Measurements from ENCODE around the gene ALG9. TPM values are rescaled to one million over a fixed set of nuclear protein-coding genes. Genes with fewer than 3 reads are reported as not detected.

ALG9 gene
- total and polyA plus RNA-seq, 8 donors = 15.7 to 37.0 (median 21.8) TPM

DNA sequence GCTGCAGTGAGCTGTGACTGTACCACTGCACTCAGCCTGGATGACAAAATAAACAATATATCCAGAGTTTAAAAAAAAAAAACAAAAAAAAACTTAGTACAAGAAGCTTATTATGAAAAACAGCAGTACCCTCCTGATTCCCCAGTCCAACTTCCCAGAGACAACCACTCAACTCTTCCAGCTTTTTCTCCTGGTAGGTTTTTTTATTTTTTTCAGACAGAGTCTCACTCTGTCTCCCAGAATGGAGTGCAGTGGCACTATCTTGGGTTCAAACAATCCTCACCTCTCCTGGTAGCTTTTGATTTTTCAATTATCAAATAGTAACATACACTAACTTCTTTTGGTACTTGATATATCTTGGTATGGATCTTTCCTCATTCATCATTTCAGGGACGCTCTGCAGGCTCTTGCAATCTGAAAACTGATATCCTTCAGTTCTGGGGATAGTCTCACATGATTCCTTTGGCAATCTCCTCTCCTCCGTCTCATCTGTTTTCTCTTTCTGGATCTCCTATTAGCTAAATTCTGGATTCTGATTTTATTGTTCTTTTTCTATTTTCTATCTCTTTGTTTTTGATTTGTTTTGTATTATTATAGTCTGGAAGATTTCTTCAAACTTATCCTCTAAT lies 44.9 kb downstream of the ALG9 start:
- no peak overlapping the region for H3K27ac ChIP-seq
- H3K9me3 ChIP-seq = no peaks in the 10 kb centered on the region
- peaks cover 0 to 7% (median 0%) of the 10 kb centered on the region in 3 donors for H3K36me3 ChIP-seq
- no peaks in the 10 kb centered on the region for H3K27me3 ChIP-seq
- intact Hi-C loops (cut with DNase I) = no loop called here
- no peak overlapping the region for H3K4me3 ChIP-seq
- H3K4me1 ChIP-seq = no peaks in the 10 kb centered on the region
- TF ChIP-seq, protein P1, sequence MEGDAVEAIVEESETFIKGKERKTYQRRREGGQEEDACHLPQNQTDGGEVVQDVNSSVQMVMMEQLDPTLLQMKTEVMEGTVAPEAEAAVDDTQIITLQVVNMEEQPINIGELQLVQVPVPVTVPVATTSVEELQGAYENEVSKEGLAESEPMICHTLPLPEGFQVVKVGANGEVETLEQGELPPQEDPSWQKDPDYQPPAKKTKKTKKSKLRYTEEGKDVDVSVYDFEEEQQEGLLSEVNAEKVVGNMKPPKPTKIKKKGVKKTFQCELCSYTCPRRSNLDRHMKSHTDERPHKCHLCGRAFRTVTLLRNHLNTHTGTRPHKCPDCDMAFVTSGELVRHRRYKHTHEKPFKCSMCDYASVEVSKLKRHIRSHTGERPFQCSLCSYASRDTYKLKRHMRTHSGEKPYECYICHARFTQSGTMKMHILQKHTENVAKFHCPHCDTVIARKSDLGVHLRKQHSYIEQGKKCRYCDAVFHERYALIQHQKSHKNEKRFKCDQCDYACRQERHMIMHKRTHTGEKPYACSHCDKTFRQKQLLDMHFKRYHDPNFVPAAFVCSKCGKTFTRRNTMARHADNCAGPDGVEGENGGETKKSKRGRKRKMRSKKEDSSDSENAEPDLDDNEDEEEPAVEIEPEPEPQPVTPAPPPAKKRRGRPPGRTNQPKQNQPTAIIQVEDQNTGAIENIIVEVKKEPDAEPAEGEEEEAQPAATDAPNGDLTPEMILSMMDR (IDR thresholded peaks at IDR 0.05) = no peak
- DNase-seq = no peak
- WGBS, 2 donors = 89 to 93% methylated on average over 2 of the region's 2 CpGs
- FAIRE-seq = no peak
- ATAC-seq = no peak

DNA sequence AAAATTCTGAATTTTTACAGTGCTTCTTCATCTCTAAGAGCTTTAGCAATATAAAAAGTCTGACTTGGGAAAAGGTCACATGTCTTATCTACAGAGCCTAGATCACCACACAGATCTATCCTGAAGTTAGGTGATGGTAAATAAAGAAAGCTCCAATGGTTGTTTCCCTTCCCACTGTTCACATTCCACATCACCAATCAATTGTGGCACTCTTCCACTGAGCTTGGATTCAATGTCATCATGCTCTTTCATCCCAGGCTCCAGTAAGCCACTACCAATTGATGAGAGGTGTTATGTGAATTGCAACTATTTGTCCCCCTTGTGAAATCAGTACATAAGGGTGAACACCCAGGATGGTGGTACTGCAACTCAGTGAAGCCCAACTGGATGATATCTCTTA lies 47.8 kb downstream of the ALG9 start:
- ATAC-seq = no peak
- H3K36me3 ChIP-seq = peaks cover 0 to 7% (median 0%) of the 10 kb centered on the region in 3 donors
- intact Hi-C loops (cut with DNase I) = no loop called here

DNA sequence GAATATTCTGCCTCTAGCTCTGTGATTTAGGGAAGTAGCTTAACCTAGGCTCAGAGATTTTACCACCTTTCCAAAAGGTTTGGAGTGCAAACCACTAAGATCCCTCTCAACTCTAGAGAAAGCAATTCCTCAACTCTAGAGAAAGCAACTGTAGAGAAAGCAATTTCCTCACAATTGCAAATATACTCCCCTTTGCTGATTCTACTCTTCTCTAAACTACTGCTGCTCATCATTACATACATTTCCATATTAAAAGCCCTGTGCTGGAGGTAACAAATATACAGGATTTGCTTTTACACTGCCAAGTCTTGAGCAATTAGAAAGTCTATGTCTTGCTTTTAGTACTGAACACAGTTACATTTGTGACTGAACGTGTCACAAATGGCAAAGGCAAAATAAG lies 48.2 kb downstream of the ALG9 start:
- DNase-seq = no peak
- intact Hi-C loops (cut with DNase I) = no loop called here
- H3K4me1 ChIP-seq = peaks cover 0 to 10% (median 0%) of the 10 kb centered on the region in 3 donors
- no peaks in the 10 kb centered on the region for H3K9me3 ChIP-seq
- no peak overlapping the region for H3K27ac ChIP-seq
- H3K27me3 ChIP-seq = no peaks in the 10 kb centered on the region
- H3K4me3 ChIP-seq = no peak overlapping the region
- WGBS, 2 donors = 83 to 91% methylated on average over 1 of the region's 1 CpG
- FAIRE-seq = no peak
- ATAC-seq = no peak
- H3K36me3 ChIP-seq = peaks cover 0 to 5% (median 0%) of the 10 kb centered on the region in 3 donors
- TF ChIP-seq, protein P1 (IDR thresholded peaks at IDR 0.05) = no peak

More for the DNA sequence above, 47.8 kb downstream of the ALG9 start:
- H3K27ac ChIP-seq = no peak overlapping the region
- TF ChIP-seq, protein P1 (IDR thresholded peaks at IDR 0.05) = no peak
- H3K27me3 ChIP-seq = no peaks in the 10 kb centered on the region
- FAIRE-seq (no peak), DNase-seq (no peak)
- no peak overlapping the region for H3K4me3 ChIP-seq
- H3K4me1 ChIP-seq = peaks cover 0 to 10% (median 0%) of the 10 kb centered on the region in 3 donors
- H3K9me3 ChIP-seq = no peaks in the 10 kb centered on the region

DNA sequence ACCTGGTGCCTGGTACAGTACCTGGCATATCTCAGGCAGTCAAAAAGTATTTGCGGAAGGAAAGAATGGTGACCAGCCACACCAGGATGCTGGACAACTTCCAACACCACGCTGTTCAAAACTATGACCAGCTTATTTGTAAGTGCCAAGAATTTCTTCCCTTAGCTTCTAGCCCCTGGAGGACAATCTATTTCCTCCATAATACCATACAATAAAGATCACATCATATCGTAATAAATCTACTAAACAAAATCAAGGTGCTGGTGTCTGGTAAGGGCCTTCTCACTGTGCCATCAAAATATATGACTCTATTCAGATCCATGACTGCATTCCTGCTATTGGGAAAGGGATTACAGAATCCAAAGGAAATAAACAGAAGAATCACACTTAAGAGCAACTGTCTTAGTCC lies 51.5 kb downstream of the ALG9 start:
- DNase-seq (peak in 4 of 6 donors; percentile 30 to 39 (median 32)), FAIRE-seq (no peak), ATAC-seq (peak; percentile 43 to 74 (median 65))
- Histone ChIP-seq H3K4me1 (peaks cover 0 to 10% (median 0%) of the 10 kb centered on the region in 3 donors), H3K36me3 (no peaks in the 10 kb centered on the region), H3K27me3 (no peaks in the 10 kb centered on the region), H3K27ac (peak overlapping the region in 2 of 4 donors; percentile 8 to 28), H3K9me3 (no peaks in the 10 kb centered on the region), H3K4me3 (no peak overlapping the region)
- TF ChIP-seq, protein P1 (IDR thresholded peaks at IDR 0.05) = no peak
- intact Hi-C loops (cut with DNase I) = no loop called here
- 42% methylated on average over 3 of the region's 3 CpGs for WGBS, 2 donors

DNA sequence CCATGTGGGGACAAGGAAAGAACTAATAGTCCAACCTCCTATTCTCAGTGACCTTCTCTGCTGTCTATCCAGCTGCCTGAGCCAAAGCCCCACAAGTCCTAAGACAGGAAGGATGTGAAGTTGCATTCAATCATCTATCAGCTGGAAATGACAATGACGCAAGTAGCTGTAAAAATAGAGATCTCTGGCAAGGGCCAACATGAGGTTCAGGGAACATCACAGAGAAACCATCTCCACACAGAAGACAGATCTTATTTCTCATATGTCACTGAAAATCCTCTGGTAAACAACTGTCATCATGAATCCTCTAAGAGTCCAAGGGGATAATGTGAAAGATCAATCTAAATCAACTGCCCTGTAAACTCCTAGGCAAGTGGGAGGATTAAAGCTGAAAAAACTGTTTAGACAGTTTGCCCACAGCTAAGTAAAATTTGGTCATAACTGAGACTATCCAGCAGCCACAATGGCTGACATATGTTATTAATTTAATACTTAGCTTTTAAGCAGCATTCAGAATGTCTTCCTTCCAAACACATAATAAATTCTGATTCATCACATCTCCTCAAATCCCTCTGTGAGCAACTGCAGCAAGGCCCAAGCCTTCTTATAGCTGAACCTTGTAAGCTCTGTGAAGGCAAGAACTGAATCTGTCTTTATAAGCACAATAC lies 52.1 kb downstream of the ALG9 start:
- H3K9me3 ChIP-seq = no peaks in the 10 kb centered on the region
- no peaks in the 10 kb centered on the region for H3K36me3 ChIP-seq
- intact Hi-C loops (cut with DNase I) = no loop called here
- ATAC-seq = peak in 3 of 4 donors; percentile 21 to 45 (median 34)
- peak overlapping the region in 2 of 4 donors; percentile 8 to 28 for H3K27ac ChIP-seq
- DNase-seq = no peak
- FAIRE-seq = no peak
- H3K4me3 ChIP-seq = no peak overlapping the region
- H3K27me3 ChIP-seq = no peaks in the 10 kb centered on the region
- peaks cover 0 to 10% (median 0%) of the 10 kb centered on the region in 3 donors for H3K4me1 ChIP-seq
- TF ChIP-seq, protein P1 (IDR thresholded peaks at IDR 0.05) = no peak
- WGBS, 2 donors = 74 to 83% methylated on average over 1 of the region's 1 CpG
